Thoracic aorta (tissue), 2 donors: Measurements from ENCODE around the gene SRCAP. TPM values are rescaled to one million over a fixed set of nuclear protein-coding genes. Genes with fewer than 3 reads are reported as not detected.
"Not testable (repeated sequence)": the region's sequence is repeated elsewhere in the genome, so short reads cannot be mapped to it uniquely, and the experiment has no call there.

Source experiments
- ATAC-seq: fragments of 150-250 bp; one replicate; pipeline ENCODE4 v1.8.0; 2017; ENCODE audit warnings: low read depth; ENCODE audit not compliant: insufficient number of reproducible peaks, low FRiP score
- DNase-seq: peaks from one replicate; pipeline ENCODE4 v3.0.0-alpha.2; 2020; ENCODE audit warnings: low spot score
- H3K27ac ChIP-seq, 2 donors: fragments of 200-600 bp; sonication (generic); 1 replicate in 1 of 2; 2 replicates in 1 of 2; pipeline ENCODE4 v1.5.1; 2016; ENCODE audit warnings: mild to moderate bottlenecking in 2 of 2, moderate library complexity in 2 of 2
- H3K27me3 ChIP-seq: fragments of 200-600 bp; sonication (generic); replicated peaks from 2 replicates; pipeline ENCODE4 v1.6.0; 2016; ENCODE audit warnings: mild to moderate bottlenecking; ENCODE audit not compliant: insufficient read depth
- H3K36me3 ChIP-seq: fragments of 200-600 bp; sonication (generic); one replicate; pipeline ENCODE4 v1.5.1; 2016
- H3K4me1 ChIP-seq, 2 donors: fragments of 200-600 bp; sonication (generic); 1 replicate in 1 of 2; 2 replicates in 1 of 2; pipeline versions ENCODE4 v1.5.1 to v1.6.0; 2016; ENCODE audit warnings: low read depth in 2 of 2, mild to moderate bottlenecking in 1 of 2; ENCODE audit not compliant: control insufficient read depth in 1 of 2
- H3K4me3 ChIP-seq: fragments of 200-600 bp; sonication (generic); 2 replicates; pipeline ENCODE4 v1.5.1; 2016; ENCODE audit warnings: mild to moderate bottlenecking
- H3K9me3 ChIP-seq: fragments of 200-600 bp; sonication (generic); 2 replicates; pipeline ENCODE4 v1.5.1; 2016
- CTCF ChIP-seq: fragments of 200-600 bp; sonication (generic); IDR thresholded peaks from one replicate; pipeline ENCODE4 v1.5.1; 2019; ENCODE audit warnings: antibody characterized with exemption
- total RNA-seq, 2 donors: library from RNA; depleted of rRNA; stranded (reverse); fragments of >200 nt; gene quantifications; one replicate each; pipeline versions ENCODE4 v1.1.0 to v1.2.3, GENCODE V29; 2016

The SRCAP gene
- total RNA-seq, 2 donors from 2014 or later: 39.9 to 86.1 TPM

GRCh38 chr16:30697264-30698138 is 1.5 kb upstream of the SRCAP start:
- no peak for DNase-seq
- no peak for ATAC-seq
- H3K4me3 ChIP-seq: peak overlapping the region; percentile 99
- H3K9me3 ChIP-seq: no peaks in the 10 kb centered on the region
- TF ChIP-seq CTCF: no peak
- H3K4me1 ChIP-seq: peaks cover 10 to 29% of the 10 kb centered on the region in 2 donors
- peaks cover 14% of the 10 kb centered on the region for H3K36me3 ChIP-seq
- H3K27ac ChIP-seq: peak overlapping the region; percentile 100
- H3K27me3 ChIP-seq: no peaks in the 10 kb centered on the region

- no peaks in the 10 kb centered on the region for H3K27me3 ChIP-seq
- H3K9me3 ChIP-seq: no peaks in the 10 kb centered on the region
- TF ChIP-seq CTCF: no peak
- H3K36me3 ChIP-seq: peaks cover 16% of the 10 kb centered on the region
- H3K4me1 ChIP-seq: peaks cover 10 to 29% of the 10 kb centered on the region in 2 donors
- ATAC-seq (peak; percentile 74), DNase-seq (peak; percentile 91)
- H3K4me3 ChIP-seq: peak overlapping the region; percentile 99
- peak overlapping the region; percentile 100 for H3K27ac ChIP-seq
Observed at GRCh38 chr16:30698139-30698815, 694 bp upstream of the SRCAP start.

GRCh38 chr16:30699615-30700099 is 686 bp downstream of the SRCAP start:
- ATAC-seq (no peak), DNase-seq (no peak)
- Histone ChIP-seq H3K36me3 (peaks cover 30% of the 10 kb centered on the region), H3K27me3 (no peaks in the 10 kb centered on the region), H3K4me3 (peak overlapping the region; percentile 99), H3K27ac (peak overlapping the region; percentile 100), H3K9me3 (no peaks in the 10 kb centered on the region), H3K4me1 (peaks cover 10 to 25% of the 10 kb centered on the region in 2 donors)
- no peak for TF ChIP-seq CTCF

GRCh38 chr16:30700491-30700890 is 1.5 kb downstream of the SRCAP start:
- H3K9me3 ChIP-seq: no peaks in the 10 kb centered on the region
- H3K4me3 ChIP-seq: no peak overlapping the region
- no peaks in the 10 kb centered on the region for H3K27me3 ChIP-seq
- peak overlapping the region in 1 of 2 donors; percentile 21 for H3K27ac ChIP-seq
- DNase-seq (no peak), ATAC-seq (no peak)
- peaks cover 37% of the 10 kb centered on the region for H3K36me3 ChIP-seq
- TF ChIP-seq CTCF: no peak
- H3K4me1 ChIP-seq: peaks cover 10 to 25% of the 10 kb centered on the region in 2 donors

- TF ChIP-seq CTCF: no peak
- DNase-seq (no peak), ATAC-seq (no peak)
- Histone ChIP-seq H3K4me1 (peaks cover 10 to 25% of the 10 kb centered on the region in 2 donors), H3K9me3 (no peaks in the 10 kb centered on the region), H3K4me3 (no peak overlapping the region), H3K36me3 (peaks cover 42% of the 10 kb centered on the region), H3K27ac (peak overlapping the region in 1 of 2 donors; percentile 21), H3K27me3 (no peaks in the 10 kb centered on the region)
Observed at GRCh38 chr16:30700971-30701370, 2.0 kb downstream of the SRCAP start.

GRCh38 chr16:30703071-30703470 is 4.1 kb downstream of the SRCAP start:
- H3K9me3 ChIP-seq, ATAC-seq, H3K27ac ChIP-seq, H3K27me3 ChIP-seq, H3K4me3 ChIP-seq, DNase-seq: not testable (repeated sequence)
- Histone ChIP-seq H3K4me1 (peaks cover 7 to 17% of the 10 kb centered on the region in 2 donors), H3K36me3 (peaks cover 60% of the 10 kb centered on the region)
